Measurements from ENCODE around the gene PFKL.
A peak's percentile ranks its signal among the peaks of the same experiment; 100 is the strongest.
"Not testable (repeated sequence)": the region's sequence is repeated elsewhere in the genome, so short reads cannot be mapped to it uniquely, and the experiment has no call there.

The PFKL gene

DNA sequence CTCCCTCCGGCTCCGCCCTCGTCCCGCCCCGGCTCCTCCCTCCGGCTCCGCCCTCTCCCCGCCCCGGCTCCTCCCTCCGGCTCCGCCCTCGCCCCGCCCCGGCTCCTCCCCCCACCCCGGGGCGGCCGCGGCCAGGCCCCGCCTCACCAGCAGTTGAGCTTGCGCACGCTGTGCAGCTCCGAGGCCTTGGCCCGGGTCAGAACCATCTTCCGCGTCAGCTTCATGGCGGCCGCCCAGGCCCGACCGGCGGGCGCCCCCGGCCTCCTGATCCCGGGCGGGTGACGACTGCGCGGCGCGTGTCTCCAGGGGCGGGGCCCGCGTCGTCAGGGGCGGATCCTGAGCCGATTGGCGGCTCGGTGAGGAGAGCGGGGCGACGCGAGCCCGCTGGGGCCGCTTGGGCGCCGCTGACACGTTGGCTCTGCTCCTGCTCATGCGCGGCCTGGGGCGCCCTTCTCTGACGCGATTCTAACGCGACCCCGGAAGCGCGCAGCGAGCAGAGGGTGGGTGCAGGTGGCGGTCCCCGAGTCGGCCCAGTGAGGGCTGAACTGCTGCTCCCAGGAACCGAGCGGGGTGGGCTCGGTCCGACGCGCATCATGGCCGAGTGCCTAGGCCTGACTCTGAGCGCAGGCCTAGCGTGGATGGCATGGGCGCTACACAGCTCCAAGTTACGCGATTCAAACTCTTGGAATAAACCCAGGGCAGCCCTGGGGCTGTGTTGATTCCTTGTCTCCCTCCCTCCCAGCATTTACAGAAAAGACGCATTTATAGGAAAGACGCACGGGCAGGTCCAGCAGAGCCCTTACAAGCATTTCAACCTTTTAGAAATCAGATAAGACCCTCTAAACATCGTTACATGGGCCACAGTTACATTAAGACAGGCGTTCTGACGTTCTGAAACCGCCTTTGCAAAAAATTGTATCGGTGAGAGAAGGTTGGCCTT, 39.4 kb downstream of the PFKL start, which contains the start of gene CFAP410:
Gene CFAP410 (minus strand): TSS at position 420 of the 940 bp plus-strand sequence. CDS start 196 bp downstream, at position 224.
- peak within 1 kb of the TSS; percentile 65 for H3K4me3 ChIP-seq (replicated peaks; ENCODE audit: insufficient read depth, low read length)
- H3K27me3 ChIP-seq (ENCODE audit: insufficient read depth, poor library complexity, severe bottlenecking), result no peaks in the 10 kb centered on the region
- peak; percentile 93 to 95 for DNase-seq (ENCODE audit: low read depth in 1 of 2, low spot score in 1 of 2)
- no peak for TF ChIP-seq REST (IDR thresholded peaks at IDR 0.05; ENCODE audit: insufficient replicate concordance, low read depth)
- peak; percentile 95 for TF ChIP-seq POLR2AphosphoS5 (IDR thresholded peaks at IDR 0.05; ENCODE audit: low read depth)
- peak within 1 kb of the TSS; percentile 91 for H3K27ac ChIP-seq (replicated peaks)

- not testable (repeated sequence) for DNase-seq (ENCODE audit: low read depth in 1 of 2, low spot score in 1 of 2); H3K27me3 ChIP-seq (ENCODE audit: insufficient read depth, poor library complexity, severe bottlenecking); H3K27ac ChIP-seq (replicated peaks); H3K4me3 ChIP-seq (replicated peaks; ENCODE audit: insufficient read depth, low read length)
Observed at GRCh38 chr21:44341726-44342458, 42.0 kb downstream of the PFKL start.

- H3K27ac ChIP-seq (replicated peaks); DNase-seq (ENCODE audit: low read depth in 1 of 2, low spot score in 1 of 2); H3K4me3 ChIP-seq (replicated peaks; ENCODE audit: insufficient read depth, low read length); H3K27me3 ChIP-seq (ENCODE audit: insufficient read depth, poor library complexity, severe bottlenecking): not testable (repeated sequence)
Observed at GRCh38 chr21:44342981-44343380, 43.1 kb downstream of the PFKL start.

DNA sequence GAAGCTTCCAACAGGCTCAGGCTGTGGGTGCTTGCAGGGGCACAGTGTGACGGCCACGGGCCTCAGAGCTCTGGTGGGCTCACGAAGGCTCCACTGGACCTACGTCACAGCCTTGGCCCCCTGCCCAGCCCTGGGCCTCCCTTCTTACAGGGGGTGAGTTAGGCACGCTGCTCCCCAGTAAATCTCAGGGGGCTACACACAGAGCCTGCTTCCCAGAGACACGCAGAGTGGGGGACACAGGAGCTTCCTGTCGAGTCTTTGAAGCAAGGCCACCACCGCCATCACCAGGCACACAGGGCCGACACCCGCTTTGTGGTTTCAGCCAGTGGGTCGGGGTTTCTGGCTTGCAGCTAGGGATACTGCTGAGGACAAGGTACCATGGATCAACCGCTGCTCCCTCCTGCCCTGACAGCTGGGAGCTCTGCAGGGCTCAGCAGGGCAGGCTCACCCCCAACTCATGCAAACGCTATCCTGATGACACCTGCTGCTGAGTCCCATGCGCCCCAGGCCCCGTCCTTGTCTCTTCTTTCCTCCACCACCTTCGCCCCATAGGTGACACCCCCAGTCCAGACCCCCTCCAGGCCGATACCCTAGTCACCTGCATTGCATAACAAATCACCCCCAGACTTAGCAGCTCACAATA, 44.8 kb downstream of the PFKL start:
- Histone ChIP-seq H3K27ac (replicated peaks) (no peak overlapping the region), H3K27me3 (ENCODE audit: insufficient read depth, poor library complexity, severe bottlenecking) (no peaks in the 10 kb centered on the region), H3K4me3 (replicated peaks; ENCODE audit: insufficient read depth, low read length) (no peak overlapping the region)
- DNase-seq (ENCODE audit: low read depth in 1 of 2, low spot score in 1 of 2), result no peak
- TF ChIP-seq POLR2AphosphoS5 (IDR thresholded peaks at IDR 0.05; ENCODE audit: low read depth) (no peak), CTCF (IDR thresholded peaks at IDR 0.05; ENCODE audit: insufficient read depth, low read length) (no peak)

DNA sequence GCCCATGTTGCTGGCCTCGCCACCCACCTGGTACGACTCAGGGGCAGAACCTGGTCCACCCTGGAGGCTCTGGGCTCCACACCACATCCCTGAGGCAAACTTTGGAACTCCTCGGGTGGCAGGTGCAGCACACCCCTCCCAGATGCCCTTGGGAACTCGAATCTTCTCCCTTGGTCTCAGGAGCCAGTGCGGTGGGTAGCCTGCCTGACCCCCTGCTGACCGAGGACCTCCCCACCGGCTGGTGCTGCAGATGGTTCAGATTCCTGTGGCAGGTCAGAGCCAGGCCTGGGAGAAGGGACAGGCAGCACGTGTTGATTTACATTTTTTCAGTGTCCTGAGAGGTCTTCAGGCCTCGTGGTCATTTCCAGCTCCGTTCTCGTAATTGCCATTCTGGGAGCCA, 45.6 kb downstream of the PFKL start:
- TF ChIP-seq GABPA (IDR thresholded peaks at IDR 0.05; ENCODE audit: low read depth) (no peak), SPI1 (IDR thresholded peaks at IDR 0.05; ENCODE audit: borderline replicate concordance, low read depth) (no peak), CTCF (IDR thresholded peaks at IDR 0.05; ENCODE audit: insufficient read depth, low read length) (no peak), REST (IDR thresholded peaks at IDR 0.05; ENCODE audit: insufficient replicate concordance, low read depth) (no peak), POLR2AphosphoS5 (IDR thresholded peaks at IDR 0.05; ENCODE audit: low read depth) (no peak)
- H3K27ac ChIP-seq (replicated peaks), result no peak overlapping the region
- DNase-seq (ENCODE audit: low read depth in 1 of 2, low spot score in 1 of 2), result no peak
- no peak overlapping the region for H3K4me3 ChIP-seq (replicated peaks; ENCODE audit: insufficient read depth, low read length)
- H3K27me3 ChIP-seq (ENCODE audit: insufficient read depth, poor library complexity, severe bottlenecking), result no peaks in the 10 kb centered on the region

Data from HL-60 (cell line).